Germinal center (tissue), 1 donor: ENCODE results near the gene JUNB.
"Not testable (repeated sequence)": the region's sequence is repeated elsewhere in the genome, so short reads cannot be mapped to it uniquely, and the experiment has no call there.

ENCODE experiments used
- DNase-seq: peaks from one replicate; pipeline ENCODE4 v3.0.0; 2012; ENCODE audit warnings: mixed read lengths, low spot score

The JUNB gene

DNA sequence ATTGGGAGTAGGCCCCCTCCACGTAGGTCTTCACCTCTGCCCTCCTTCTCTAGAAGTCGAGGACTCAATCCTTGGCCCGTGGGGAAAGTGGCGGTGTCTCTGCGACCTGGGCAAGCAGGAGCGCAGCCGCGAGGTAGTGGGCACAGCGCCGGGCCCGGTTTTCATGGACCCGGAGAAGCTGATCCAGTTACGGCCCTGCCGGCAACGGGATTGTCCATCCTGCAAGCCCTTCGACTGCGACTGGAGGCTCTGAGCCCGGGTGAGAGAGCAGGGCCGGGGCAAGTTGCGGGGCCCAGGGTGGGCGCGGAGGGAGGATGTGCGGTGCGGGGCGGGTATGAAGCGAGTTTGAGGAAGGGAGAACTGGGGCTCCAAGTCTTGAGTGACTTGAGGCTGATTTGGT, 12.8 kb downstream of the JUNB start:
- DNase-seq, result no peak

DNA sequence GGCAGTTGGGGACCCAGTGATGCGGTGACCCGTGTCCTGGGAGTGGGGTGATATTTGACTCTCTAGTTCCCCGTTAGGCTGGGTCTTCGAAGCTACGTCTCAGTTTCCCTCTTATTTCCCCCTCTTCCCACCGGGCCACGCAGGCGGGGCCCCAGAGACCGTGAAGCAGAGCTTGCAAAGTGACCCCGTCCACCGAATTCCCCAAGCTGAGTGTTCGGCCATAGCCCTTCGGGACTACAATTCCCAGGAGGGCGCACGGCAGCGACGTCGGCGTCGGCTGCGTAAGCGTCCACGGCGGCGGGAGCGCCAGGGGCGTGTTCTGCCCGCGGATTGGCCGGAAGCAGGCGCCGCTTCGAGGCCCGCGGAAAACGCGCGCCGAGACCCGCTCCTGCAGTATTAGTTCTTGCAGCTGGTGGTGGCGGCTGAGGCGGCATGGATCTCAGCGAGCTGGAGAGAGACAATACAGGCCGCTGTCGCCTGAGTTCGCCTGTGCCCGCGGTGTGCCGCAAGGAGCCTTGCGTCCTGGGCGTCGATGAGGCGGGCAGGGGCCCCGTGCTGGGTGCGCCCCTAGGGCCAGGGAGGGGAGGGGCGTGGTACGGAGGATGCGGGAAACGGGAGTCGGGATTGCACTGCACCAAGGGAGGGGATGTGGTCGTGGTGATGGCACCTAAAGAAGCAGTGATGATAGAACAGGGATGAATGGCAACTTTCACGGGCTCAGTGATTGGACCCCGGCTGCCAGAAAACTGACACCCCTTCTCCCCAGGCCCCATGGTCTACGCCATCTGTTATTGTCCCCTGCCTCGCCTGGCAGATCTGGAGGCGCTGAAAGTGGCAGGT, 15.2 kb downstream of the JUNB start, which contains the start of gene RNASEH2A:
Gene RNASEH2A, plus strand, starts transcription at position 343 of the 840 bp plus-strand sequence. Its CDS starts 90 bp downstream, at position 433.
- DNase-seq, result peak; percentile 93

DNA sequence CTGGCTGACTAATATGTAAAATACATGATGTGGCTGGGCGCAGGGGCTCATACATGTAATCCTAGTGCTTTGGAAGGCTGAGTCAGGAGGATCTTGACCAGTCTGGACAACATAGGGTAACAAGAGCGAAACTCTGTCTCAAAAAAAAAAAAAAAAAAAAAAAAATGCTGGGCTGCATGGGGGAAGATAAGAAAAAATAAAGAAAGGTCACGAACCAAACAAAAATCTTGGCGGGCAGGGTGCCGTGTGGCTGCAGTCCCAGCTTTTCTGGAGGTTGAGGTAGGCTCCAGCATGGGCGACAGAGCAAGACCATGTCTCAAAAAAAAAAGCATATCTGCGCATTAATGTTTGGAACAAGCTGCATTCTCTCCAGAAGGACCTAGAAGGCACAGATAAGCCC, 23.8 kb downstream of the JUNB start:
- DNase-seq, result no peak

DNA sequence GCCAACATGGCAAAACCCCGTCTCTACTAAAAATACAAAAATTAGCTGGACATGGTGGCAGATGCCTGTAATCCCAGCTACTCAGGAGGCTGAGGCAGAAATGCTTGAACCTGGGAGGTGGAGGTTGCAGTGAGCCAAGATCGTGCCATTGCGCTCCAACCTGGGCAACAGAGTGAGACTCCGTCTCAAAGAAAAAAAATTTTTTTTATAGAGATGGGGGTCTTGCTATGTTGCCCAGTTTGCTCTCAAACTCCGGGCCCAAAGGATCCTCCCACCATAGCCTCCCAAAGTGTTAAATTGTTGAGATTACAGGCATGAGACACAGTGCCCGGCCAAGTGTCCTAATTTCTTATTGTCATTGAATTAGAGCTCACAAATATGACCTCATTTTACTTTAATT, 25.9 kb downstream of the JUNB start:
- not testable (repeated sequence) for DNase-seq

DNA sequence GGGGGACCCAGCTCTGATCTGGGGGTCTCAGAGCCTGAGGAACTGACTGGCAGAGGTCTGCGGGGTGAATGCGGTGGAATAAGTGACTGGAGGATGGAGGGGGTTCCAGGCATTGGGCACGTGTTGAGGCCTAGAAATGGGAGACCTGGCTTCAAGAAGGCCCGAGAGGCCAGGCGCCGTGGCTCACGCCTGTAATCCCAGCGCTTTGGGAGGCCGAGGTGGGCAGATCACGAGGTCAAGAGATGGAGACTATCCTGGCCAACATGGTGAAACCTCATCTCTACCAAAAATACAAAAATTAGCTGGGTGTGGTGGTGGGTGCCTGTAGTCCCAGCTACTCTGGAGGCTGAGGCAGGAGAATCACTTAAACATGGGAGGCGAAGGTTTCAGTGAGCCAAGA, 26.5 kb downstream of the JUNB start:
- DNase-seq, result not testable (repeated sequence)

DNA sequence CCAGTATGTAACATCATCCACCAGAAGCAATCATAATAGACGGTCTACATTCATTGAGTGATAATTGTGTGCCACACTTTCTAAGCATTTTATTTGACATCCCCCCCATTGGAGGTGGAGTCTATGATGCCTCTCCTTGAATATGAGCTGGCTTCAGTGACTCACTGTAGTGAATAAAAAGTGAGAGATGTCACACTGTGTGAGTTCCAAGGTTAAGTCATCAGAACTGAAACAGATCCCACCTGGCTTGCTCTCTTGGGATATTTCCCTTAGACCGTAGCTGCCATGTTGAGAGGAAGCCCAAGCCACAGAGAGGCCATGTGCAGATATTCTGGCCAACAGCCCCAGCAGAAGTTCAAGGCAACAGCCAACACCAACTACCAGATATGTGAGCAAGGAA, 30.5 kb downstream of the JUNB start:
- no peak for DNase-seq

DNA sequence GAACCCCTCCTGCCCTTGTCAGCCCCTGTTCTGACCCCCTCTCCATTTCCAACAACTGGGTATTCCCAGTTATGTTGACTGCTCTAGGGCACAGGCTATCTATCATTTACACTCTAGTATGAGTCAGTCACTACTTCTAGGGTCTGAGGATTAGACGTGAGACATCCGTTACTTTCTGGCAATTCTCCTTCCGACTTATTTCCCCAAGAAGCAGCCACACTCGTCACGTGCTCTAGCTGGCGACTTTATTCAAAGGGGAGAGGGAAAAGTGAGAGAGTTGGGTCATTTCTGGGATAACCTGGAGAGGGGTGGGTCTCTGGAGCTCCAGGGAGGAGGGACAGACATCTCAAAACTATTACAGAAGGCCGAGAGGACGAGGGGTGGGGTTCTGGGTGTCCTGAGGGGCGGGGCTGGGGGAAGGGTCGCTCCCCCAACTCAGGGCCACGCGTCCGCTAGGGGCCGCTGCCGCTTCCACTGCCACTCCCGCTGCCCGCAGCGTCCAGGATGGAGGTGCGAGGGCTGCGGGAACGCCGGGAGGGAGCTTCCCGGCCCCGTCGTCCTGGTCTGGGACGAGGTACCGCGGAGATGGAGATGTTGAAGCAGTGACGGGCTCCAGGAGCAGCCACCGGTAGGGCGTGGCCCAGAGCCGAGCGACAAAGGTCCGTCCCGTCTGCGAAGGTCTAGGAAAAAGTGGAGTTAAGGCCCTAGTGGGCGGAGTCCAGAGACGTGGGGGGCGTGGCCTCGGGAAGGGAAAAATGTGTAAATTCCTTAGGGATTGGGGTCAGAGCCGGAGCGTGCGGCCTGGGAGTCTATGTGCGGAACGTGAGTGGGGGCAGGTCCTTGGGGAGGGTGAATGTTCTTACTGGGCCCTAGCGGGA, 34.2 kb downstream of the JUNB start:
- peak; percentile 61 for DNase-seq

DNA sequence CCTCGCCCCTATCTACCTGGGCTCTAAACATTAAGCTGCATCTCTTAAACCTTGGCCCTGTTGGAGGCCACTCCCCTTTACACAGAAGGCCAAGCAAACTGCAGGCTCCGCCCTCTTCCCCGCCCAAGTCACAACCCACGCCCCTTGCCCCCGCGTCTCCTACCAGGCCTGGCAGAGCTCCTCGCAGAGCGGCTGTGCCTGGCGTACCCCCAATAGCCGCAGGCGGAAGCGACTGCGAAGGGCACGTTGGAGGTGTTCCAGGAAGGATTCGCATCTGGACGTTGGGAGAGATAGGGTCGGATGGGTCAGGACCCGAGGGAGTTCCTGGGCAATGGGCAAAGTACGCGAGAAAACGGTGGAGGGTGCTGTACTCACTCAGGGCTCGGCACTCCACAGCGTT, 37.2 kb downstream of the JUNB start:
- peak; percentile 75 for DNase-seq

DNA sequence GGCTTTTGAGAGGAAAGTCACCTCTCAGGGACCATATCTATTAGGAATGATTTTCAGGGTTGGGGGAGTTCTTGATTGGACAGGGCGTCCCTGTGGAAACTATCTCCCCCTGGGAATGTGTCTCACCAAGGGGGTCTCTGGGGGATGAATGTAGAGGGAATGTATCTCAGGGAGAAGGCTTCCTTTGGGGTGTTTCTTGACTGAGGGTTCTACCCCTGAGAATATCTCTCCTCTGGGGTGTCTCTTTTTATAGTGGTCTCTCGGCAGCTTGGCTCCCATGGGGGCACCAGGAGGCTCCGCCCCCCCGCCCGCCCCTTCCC, 42.1 kb downstream of the JUNB start:
- DNase-seq, result no peak

DNA sequence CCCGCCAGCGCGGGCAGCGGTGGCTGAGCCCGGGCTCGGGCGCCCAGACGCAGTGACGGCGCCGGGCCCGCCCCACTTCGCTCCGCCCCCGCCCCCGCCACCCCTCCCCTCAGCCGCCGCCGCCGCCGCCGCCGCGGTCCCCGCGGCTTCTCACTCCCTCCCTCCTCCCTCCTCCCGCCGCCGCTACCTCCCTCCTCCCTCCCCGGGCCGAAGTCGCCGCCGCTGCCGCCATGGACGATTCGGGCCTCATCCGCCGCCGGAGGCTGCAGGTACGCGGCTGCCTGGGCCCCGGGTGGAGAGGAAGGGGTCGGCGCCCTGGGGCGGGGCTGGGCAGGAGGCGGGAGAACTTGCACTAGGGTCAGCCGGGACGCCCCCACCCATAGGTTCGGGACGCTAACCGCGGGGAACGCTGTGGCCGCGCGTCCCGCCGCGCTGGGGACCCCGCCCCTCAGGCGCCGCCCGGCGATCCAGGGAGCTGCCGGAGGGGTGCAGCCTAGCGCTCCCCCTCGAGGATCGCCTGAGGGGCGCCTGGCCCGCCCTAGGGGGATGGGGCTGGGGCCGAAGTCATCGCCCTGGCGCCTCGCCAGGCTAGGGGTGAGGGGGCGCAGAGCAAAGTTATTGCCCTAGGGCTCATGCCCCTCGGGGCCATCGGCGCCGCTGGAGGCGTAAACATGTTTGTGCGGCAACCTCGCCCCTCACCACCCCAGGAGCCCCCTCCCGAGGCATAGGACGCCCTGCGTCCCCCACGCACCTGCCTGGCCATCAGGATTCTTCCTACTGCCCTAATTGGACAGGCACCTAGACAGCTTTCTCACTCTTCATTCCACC, 42.7 kb downstream of the JUNB start:
- DNase-seq, result peak; percentile 57

DNA sequence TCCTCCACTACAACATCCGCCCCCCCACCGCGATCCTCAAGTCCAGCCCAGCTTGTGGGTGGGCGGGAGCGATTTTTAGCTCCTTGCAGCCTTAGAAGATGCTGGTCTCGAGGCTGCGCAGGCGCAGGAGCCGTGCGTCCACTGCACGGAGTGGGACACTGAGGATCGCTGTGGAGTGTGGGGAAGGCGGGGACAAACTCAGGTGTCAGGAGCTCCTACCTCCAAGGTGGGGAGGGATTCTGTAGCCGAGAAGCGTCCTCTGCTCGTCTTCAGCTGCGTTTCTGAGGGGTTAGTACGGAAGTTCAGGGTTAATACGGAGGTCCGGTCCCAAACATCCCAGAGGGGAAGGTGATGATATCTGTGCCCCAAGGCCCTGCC, 43.3 kb downstream of the JUNB start, which contains the start of gene RTBDN:
Gene RTBDN, minus strand, starts transcription at position 14 of the 378 bp plus-strand sequence. CDS start 4,600 bp downstream, outside the sequence.
- no peak for DNase-seq

DNA sequence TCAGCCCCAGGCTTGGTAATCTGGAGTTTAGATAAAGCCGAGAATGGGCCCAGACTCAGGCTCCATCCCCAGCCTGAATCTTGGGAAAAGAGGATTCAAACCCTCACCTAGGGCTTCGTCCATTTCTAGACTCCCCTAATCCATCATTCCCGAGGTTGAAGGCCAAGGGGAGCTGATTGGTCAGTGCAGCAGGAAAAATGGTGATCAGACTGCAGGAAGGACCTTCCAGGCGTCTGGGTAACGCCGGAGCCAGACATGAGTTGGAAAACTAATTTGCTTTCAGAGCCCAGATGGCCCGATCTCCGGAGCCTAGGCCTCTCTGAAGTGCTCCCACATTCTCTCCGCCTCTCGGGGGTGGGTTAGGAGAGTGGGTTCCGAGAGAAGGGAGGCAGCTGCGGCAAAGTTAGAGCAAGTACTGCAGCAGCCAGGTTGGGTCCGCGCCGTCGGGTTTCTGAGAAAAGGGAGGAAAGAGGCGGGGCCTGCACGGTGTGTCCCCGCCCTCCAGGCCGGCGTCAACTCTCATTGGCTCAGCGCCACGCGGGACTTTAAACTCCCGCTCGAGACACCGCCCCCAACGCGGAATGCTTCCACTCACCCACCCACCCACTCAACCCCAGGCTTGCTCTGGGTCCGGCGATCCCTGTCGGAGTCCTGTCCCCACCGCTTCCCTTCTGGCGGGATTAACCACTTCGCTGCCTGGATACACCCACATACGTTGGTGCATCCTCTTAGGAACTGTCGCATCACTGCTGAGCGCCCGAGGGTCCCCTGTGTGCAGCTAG, 43.9 kb downstream of the JUNB start:
- DNase-seq, result peak; percentile 75

DNA sequence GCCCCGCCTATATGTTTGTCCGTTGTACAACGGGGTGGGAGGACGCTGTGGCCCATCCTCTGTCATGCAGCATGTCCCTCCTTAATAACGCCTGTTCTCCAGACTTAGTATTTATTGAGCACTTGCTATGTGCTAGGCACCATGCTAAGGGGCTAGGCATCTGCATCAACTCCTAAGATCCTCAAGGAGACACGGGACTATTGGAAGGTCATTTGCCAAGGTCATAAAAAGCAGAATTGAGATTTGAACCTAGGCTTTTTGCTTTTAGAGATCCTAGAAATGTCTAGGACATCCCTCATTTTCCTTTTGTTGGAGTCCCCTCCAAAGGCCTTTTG, 45.2 kb downstream of the JUNB start:
- DNase-seq, result no peak

DNA sequence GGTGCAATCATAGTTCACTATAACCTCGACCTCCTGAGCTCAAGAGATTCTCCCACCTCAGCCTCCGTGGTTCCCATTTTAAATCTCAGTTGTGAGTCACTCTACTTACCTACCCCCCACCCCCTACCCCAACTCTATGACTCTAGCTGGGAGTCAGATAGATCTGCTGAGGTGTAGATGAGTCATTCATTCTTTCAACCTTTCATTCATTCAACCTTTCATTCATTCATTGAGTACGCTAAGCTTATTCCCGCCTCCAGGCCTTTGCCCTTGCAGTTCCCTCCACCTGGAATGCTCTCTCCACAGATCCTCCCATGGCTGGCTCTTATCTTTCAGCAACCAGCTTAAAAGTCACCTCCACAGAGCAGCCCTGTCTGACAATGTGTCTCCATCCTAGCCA, 45.9 kb downstream of the JUNB start:
- DNase-seq, result no peak

DNA sequence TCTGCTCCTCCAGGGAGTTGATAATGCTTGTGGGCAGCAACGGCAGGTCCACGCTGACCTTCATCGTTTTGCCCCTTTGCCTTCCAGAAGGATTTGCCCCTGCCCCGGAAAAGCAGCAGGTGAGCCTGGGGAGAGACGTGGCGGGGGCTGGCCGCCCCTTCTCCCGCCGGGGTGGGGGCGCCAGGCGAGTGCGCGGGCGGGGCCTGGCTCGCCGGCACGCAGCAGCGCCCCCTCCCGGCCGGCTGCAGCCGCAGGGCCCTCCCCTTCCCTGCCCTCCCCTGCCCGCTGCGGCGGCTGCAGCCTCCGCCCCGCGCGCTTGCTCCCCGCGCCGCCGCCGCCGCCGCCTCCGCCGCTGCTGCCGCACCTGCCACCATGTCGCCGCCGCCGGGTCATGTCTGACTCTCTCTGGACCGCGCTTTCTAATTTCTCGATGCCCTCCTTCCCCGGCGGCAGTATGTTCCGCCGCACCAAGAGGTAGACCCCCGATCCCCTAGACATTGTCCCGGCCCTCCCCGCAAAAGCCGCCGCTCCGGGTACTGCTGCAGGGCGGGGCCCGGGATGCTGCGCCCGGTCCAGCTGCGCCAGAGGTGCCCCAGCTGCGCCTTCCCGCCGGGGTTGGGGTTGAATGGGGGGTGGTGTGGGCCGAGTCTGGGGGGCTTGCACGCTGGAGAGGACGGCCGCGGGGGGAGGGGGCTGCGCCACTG, 47.0 kb downstream of the JUNB start, which contains the start of gene MAST1:
Gene MAST1, plus strand, starts transcription at position 334 of the 704 bp plus-strand sequence. Its CDS starts 58 bp downstream, at position 392.
- peak; percentile 86 for DNase-seq

DNA sequence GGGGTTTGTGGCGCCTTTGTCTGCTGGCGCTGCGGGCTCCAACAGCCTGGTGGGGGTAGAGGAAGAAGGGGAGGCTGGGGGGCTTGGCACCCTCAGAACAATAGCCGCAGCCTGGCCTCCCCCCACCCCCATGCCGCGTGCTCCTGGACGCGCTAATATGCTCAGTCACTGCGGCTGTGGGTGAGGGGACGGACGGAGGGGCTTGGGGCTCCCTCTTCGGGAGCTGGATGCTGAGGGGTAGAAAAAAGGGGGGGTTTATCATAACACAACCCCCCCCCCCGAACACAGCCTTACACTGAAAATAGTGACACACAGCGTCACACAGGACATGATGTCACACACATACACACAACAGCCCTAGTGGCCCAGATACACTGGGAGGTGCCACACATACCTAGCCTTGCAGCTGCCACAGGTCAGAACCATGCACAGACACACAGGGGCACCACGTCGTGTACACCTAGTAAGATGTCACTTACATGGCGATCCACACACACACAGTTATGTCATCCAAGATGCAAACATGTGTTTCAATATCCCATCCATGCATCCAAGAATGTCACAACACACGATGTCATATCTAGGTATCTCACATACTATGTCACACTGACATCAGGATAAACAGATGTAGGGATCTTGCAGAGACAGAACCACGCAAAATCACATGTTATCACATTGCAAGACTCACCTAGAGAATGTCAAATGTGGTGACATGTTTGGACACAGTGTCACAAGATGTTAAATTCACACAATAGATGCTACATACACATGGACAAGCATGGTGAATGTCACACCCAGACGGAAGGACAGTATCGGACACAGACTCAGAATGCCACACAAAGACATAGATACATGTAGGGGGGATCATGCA, 47.8 kb downstream of the JUNB start:
- no peak for DNase-seq

DNA sequence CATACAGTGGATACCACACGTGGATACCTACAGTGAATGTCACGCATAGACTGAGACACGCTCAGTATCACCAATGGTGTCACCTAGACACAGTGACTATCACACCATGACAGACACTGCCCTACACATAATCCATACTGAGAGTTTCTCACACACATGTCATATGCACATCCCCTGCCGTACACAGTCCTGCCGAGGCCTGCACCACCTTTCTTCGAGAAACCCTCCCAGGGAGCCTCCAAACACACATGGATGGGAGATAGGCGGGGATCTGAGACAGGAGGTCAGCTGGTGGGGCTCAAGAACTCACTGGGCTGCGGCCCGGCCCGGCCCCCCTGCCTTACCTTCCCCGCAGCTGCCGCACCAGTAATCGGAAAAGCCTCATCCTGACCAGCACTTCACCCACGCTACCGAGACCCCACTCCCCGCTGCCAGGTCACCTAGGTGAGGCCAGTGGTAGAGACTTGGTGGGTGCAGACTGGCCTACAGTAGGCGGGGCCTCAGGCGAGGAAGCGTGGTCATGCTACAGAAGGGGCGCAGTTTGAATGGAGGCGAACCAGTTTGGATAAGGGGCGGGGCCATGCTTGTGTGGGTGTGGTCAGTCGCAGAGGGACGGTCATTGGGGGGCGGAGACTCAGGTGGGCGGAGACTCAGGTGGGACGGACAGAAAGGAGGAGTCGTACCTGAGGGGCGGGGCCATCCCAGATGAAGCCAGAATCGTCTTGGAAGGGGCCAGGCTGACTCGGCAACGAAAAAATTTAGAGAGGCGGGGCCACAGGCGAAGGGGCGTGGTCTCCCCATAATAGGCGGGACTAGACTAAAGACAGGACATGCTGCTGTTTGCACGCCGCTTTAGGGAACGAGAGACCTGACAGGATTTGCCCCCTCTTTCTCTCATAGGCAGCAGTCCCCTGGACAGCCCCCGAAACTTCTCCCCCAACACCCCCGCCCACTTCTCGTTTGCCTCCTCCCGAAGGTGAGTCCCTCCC, 49.1 kb downstream of the JUNB start:
- DNase-seq, result peak; percentile 71

DNA sequence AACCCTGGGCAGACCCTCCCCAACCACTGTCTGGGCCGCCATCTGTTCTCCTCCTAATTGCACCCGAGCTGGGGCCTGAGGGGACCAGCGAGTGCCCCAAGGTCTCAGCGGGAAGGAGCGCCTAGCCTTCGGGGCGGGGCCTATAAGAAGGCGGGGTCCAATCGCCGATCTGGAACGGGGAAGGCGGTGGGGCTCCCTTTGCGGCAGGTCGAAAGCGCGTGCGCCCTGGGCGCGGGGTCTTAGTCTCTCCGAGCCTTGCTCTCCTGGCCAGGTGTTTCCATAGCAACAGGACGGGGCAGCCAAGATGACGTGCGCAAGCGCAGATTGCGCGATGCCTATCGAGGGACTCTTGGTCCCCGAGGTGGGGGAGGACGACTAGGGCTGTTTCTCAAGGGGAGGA, 49.8 kb downstream of the JUNB start:
- DNase-seq, result no peak
